Duodenal mucosa (tissue), 2 donors: ENCODE measurements around the gene TIGD6.

Experiments
- H3K27ac ChIP-seq: one replicate; pipeline ENCODE4 v1.7.0; 2013; ENCODE audit warnings: low read depth, low read length
- H3K27me3 ChIP-seq, 2 donors: one replicate each; pipeline ENCODE4 v1.7.0; 2013; ENCODE audit warnings: low read length in 2 of 2, control low read depth in 1 of 2; ENCODE audit not compliant: insufficient read depth in 2 of 2, control insufficient read depth in 1 of 2
- H3K36me3 ChIP-seq, 2 donors: one replicate each; pipeline ENCODE4 v1.7.0; 2013; ENCODE audit warnings: low read length in 2 of 2, control low read depth in 1 of 2; ENCODE audit not compliant: insufficient read depth in 2 of 2, control insufficient read depth in 1 of 2
- H3K4me1 ChIP-seq, 2 donors: one replicate each; pipeline ENCODE4 v1.7.0; 2013; ENCODE audit warnings: low read length in 2 of 2, control low read depth in 1 of 2; ENCODE audit not compliant: insufficient read depth in 2 of 2, control insufficient read depth in 1 of 2
- H3K4me3 ChIP-seq, 2 donors: one replicate each; pipeline ENCODE4 v1.7.0; 2013; ENCODE audit warnings: low read length in 2 of 2, low read depth in 1 of 2
- H3K9ac ChIP-seq, 2 donors: one replicate each; pipeline ENCODE4 v1.7.0; 2013; ENCODE audit warnings: low read length in 2 of 2, low read depth in 1 of 2
- H3K9me3 ChIP-seq, 2 donors: one replicate each; pipeline ENCODE4 v1.7.0; 2013; ENCODE audit warnings: low read length in 2 of 2, control low read depth in 1 of 2; ENCODE audit not compliant: control insufficient read depth in 1 of 2

TIGD6 gene

DNA sequence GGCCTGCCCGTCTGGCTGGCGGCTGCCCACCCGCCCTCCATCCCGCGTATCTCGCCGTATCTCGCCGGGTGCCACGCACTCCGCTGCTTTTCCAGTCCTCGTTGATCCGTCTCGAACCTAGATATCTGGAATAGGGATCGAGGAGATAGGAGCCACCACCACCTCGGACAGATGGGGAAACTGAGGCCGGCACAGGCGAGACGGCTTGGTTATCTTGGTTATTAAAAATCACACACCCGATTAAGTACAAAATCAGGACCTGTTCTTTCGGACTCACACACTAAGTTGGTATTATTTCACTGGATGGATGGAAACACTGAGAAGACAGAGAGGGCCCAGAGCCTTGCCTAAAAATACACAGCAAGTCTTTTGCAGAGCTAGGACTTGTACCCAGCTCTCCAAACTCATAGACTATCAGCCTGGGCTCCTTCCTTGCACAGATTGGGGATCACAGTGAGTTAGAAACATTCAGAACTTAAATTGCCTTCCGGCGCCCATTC is 39.2 kb downstream of the TIGD6 start:
- H3K4me1 ChIP-seq, result peaks cover 12 to 18% of the 10 kb centered on the region in 2 donors
- no peaks in the 10 kb centered on the region for H3K9me3 ChIP-seq
- H3K27me3 ChIP-seq, result no peaks in the 10 kb centered on the region
- peak overlapping the region; percentile 79 to 83 for H3K9ac ChIP-seq
- peak overlapping the region; percentile 64 for H3K27ac ChIP-seq
- no peaks in the 10 kb centered on the region for H3K36me3 ChIP-seq
- peak overlapping the region; percentile 80 to 87 for H3K4me3 ChIP-seq

DNA sequence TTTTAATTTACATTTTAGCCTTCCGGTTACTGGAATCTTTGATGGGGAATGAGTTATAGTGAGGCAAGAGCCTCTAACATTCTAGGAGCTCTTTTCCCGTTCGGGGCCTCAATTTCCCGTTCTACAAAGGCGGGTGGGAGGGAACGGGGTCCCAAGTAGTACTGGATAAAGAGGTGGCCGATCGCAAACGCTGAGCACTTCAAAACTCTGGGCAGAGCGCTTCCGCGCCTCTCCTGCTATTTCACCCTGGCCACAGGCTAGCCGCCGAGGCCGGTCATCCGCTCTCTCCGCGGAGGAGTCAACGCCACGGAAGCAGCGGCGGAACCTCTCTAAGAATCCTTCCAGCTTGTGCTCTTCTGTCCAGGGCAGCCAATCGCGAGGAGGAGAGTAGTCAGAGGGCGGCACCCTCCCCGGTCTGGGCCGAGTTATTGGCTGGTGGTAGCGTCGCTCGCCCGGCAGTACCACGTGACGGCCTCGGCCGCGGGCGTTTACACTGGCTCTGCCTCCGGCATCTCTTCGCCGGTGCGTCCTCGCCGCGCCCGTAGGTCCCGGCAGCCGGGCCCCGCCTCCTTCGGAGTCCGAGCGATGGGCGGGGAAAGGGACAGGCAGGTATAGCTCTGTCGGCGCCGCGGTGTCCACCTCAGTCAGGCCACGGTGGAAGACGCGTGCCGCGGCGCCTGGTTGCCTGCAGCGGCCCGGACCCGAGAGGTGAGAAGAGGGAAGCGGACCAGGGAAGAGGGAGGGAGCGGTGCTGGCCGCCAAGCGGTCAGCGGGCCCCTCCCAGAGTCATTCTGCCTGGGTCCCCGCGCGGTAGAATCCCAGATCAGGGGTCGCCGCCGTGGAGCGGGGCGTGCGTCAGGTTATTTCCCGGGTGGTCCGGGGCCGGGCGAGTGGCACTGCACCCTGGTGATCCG is 39.9 kb downstream of the TIGD6 start, which contains the start of gene SLC26A2:
SLC26A2 (plus strand) TSS at position 487 of the 914 bp plus-strand sequence. CDS start 16,895 bp downstream, outside the sequence.
- Histone ChIP-seq H3K4me3 (peak within 1 kb of the TSS; percentile 80 to 87), H3K27me3 (no peaks in the 10 kb centered on the region), H3K36me3 (no peaks in the 10 kb centered on the region), H3K4me1 (peaks cover 12 to 13% of the 10 kb centered on the region in 2 donors), H3K9me3 (no peaks in the 10 kb centered on the region), H3K27ac (peak within 1 kb of the TSS; percentile 83), H3K9ac (peak within 1 kb of the TSS; percentile 79 to 83)

DNA sequence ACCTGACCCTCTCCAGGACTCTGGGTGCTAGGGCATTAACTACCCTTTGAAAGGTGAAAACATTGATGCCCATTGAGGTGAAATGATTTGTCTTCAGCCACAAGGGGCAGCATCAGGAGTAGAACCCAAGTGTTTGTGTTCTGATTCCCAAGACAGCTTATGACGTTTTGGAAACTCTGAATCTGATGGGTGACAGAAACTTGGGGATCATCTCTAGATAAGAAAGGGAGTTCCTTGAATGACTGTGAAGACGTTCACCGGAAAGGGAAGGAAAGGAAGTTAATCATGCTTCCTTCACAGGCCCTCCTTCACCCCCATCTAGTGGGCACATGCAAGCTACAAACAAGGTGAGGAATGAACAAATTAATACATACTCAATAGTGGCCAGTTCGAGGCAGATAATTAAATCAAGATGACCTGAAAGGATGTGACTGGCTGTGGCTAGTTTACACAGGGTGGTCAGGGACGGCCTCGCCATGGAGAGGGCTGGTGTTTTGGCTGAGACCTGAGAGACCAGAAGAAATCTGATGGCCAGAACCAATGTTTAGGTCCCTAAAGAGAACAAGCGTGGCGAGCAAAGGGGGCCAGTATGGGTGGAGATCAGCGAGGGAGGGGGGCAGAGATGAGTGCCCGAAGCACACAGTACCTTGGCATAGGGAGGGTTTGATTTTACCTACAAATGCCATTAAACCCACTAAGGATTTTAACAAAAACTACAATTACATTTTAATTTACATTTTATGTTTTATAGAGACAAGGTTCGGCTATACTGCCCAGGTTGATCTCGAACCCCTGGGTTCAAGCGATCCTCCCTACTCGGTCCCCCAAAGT is 40.8 kb downstream of the TIGD6 start:
- H3K4me1 ChIP-seq, result peaks cover 12 to 13% of the 10 kb centered on the region in 2 donors
- H3K27me3 ChIP-seq, result no peaks in the 10 kb centered on the region
- peak overlapping the region; percentile 80 to 87 for H3K4me3 ChIP-seq
- H3K9me3 ChIP-seq, result no peaks in the 10 kb centered on the region
- H3K36me3 ChIP-seq, result no peaks in the 10 kb centered on the region
- H3K9ac ChIP-seq, result peak overlapping the region; percentile 72 to 83
- peak overlapping the region; percentile 83 for H3K27ac ChIP-seq

DNA sequence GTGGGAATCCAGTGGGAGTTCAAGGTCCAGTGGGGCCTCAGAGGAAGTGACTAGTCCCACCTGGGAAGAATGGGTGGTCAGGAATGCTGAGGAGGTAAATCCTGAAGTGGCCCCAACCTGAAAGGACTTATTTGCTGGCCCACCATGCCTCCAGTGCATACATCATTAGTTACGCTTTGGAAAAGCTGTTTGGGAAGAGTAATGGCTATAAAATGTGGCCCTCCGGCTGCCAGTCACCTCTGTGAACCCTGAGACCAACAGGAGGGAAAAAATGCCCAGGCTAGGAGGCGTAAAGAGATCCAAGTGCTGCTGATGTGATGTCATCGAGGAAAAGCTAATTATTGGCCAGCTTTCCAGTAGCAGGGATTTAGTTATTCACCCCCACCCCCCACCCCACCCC is 42.6 kb downstream of the TIGD6 start:
- no peaks in the 10 kb centered on the region for H3K9me3 ChIP-seq
- no peak overlapping the region for H3K27ac ChIP-seq
- H3K4me3 ChIP-seq, result no peak overlapping the region
- no peaks in the 10 kb centered on the region for H3K36me3 ChIP-seq
- no peak overlapping the region for H3K9ac ChIP-seq
- H3K4me1 ChIP-seq, result peaks cover 12 to 13% of the 10 kb centered on the region in 2 donors
- H3K27me3 ChIP-seq, result no peaks in the 10 kb centered on the region

DNA sequence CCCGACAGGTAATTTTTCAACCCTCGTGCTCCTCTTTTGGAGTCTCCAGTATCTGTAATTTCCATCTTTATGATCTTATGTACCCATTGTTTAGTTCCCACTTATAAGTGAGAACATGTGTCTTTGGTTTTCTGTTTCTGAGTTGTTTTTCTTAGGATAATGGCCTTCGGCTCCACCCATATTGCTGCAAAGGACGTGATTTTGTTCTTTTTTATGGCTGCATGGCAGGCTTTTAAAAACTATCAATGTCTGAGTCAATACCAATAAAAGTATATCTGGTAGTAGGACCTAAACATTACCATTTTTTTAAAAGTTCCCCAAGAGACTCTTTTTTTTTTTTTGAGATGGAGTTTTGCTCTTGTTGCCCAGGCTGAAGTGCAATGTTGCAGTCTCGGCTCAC is 43.8 kb downstream of the TIGD6 start:
- no peaks in the 10 kb centered on the region for H3K36me3 ChIP-seq
- no peak overlapping the region for H3K9ac ChIP-seq
- H3K4me1 ChIP-seq, result peaks cover 12 to 13% of the 10 kb centered on the region in 2 donors
- H3K4me3 ChIP-seq, result no peak overlapping the region
- H3K27ac ChIP-seq, result no peak overlapping the region
- no peaks in the 10 kb centered on the region for H3K9me3 ChIP-seq
- no peaks in the 10 kb centered on the region for H3K27me3 ChIP-seq

DNA sequence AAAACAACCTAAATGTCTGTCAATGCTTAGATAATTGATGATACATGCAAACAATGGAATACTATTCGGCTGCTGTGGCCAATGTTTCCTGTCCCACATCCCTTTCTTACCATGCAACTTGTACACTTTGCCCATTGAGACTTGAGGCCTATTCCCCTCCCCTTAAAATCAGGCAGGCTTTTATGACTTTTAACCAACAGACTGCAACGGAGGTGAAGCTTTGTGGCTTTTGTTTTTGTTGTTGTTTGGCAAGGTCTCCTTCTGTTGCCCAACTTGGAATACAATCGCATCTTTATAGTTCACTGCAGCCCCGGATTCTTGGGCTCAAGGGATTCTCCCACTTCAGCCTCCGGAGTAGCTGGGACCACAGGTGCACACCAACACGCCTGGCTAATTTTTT is 45.7 kb downstream of the TIGD6 start:
- peaks cover 5% of the 10 kb centered on the region in 2 donors for H3K4me1 ChIP-seq
- no peaks in the 10 kb centered on the region for H3K9me3 ChIP-seq
- no peaks in the 10 kb centered on the region for H3K27me3 ChIP-seq
- no peak overlapping the region for H3K9ac ChIP-seq
- no peak overlapping the region for H3K27ac ChIP-seq
- H3K4me3 ChIP-seq, result no peak overlapping the region
- H3K36me3 ChIP-seq, result no peaks in the 10 kb centered on the region

DNA sequence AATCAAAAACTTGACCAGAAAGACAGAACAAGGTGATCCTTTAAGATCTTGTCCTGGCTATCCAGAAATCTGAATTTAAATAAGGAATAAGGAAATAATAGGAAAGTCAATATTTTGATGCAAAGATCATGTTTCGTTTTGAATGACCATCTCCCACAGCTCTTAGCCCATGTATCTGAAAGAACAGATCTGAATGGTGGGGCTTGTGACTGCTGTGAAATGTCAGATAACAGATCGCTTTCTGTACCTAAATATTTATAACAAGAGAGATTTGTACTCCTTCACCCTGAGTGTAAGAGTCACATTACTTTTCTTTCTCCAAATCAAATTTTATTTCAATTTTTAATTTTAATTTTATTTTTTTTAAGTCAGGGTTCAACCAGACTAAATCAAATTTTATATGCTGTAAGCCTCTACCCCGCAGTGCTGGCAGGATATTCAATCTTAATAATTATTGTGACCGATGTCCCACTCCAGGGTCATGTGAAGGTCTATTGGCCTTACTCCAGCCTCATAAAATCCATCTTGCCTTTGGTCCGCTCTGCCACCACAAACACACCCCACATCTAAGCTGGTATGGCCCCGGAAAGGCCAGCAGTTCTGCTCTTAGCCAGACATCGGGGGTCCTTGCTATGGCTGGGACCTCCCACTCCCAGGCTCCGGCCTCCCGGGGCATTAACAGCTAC is 46.9 kb downstream of the TIGD6 start:
- H3K4me1 ChIP-seq, result no peaks in the 10 kb centered on the region
- no peak overlapping the region for H3K4me3 ChIP-seq
- H3K9me3 ChIP-seq, result no peaks in the 10 kb centered on the region
- H3K9ac ChIP-seq, result no peak overlapping the region
- H3K27me3 ChIP-seq, result no peaks in the 10 kb centered on the region
- H3K36me3 ChIP-seq, result no peaks in the 10 kb centered on the region
- H3K27ac ChIP-seq, result no peak overlapping the region

DNA sequence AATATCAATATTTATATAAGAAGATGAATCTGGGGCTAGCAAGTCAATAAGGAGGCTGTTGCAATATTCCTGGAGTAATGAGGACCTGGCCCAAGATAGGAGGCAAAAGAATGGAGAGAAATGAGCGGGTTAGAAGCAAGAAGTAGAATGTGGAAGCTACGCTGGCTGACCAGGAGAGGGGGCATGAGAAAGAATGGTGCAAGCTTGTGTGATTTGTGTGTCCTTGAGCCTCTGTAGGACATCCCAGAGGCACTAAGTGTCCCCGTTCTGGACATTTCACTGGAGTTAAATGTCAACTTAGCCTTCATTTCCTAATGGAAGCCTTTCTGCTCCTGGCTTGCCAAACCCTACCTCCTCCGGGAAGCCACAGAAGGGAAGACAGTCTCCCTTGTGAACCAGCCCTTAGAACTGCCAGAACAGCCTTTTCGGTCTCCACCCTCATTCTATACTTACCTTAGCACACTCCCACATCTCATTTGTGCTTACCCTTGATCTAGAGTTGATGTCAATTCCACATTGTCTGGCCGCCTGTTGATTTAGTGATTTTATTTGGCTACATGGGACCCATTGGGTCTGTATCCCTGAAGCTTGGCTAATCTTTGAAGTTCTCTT is 49.2 kb downstream of the TIGD6 start:
- no peaks in the 10 kb centered on the region for H3K27me3 ChIP-seq

DNA sequence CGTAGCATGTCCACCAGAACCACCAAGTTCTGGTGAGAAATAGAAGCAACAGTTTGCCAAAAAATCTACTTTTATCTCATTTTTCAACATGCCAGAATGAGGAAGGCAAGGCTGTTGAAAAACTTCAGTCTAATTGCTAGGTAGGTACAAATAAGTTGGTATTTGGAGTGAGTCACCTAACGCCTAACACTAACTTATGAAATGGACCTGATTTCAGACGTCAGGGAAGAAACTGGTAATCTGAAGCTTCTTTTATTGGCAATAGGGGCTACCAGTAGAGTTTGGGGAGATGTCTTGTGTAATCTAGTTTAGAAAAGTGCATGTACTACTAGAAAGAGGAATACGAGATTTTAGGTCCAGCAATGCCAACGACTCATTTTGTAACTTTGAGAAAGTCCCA is 51.5 kb downstream of the TIGD6 start:
- H3K9ac ChIP-seq, result no peak overlapping the region
- peaks cover 0 to 17% of the 10 kb centered on the region in 2 donors for H3K4me1 ChIP-seq
- no peaks in the 10 kb centered on the region for H3K9me3 ChIP-seq
- no peak overlapping the region for H3K4me3 ChIP-seq
- no peak overlapping the region for H3K27ac ChIP-seq
- no peaks in the 10 kb centered on the region for H3K27me3 ChIP-seq
- no peaks in the 10 kb centered on the region for H3K36me3 ChIP-seq

More for the DNA sequence above, 49.2 kb downstream of the TIGD6 start:
- H3K9ac ChIP-seq, result no peak overlapping the region
- no peak overlapping the region for H3K27ac ChIP-seq
- peaks cover 0 to 4% of the 10 kb centered on the region in 2 donors for H3K4me1 ChIP-seq
- no peaks in the 10 kb centered on the region for H3K36me3 ChIP-seq
- no peaks in the 10 kb centered on the region for H3K9me3 ChIP-seq
- no peak overlapping the region for H3K4me3 ChIP-seq
